Sigmoid colon (tissue), 3 donors: Measurements from ENCODE around the gene TMEM248.

ENCODE experiments used
- POLR2A ChIP-seq, 2 donors: fragments of 450-650 bp; IDR thresholded peaks; one replicate each; pipeline ENCODE4 v1.6.1; 2016; ENCODE audit warnings: antibody characterized with exemption in 2 of 2, mild to moderate bottlenecking in 2 of 2, moderate library complexity in 2 of 2
- TF ChIP-seq, protein P1 (sequence below), 4 experiments: fragments of 450-650 bp in 3 of 4; fragments of 200-600 bp in 1 of 4; IDR thresholded peaks; one replicate each; pipeline ENCODE4 v1.5.1; 2016 to 2019; ENCODE audit warnings: antibody characterized with exemption in 4 of 4, mild to moderate bottlenecking in 3 of 4, moderate library complexity in 2 of 4

DNA sequence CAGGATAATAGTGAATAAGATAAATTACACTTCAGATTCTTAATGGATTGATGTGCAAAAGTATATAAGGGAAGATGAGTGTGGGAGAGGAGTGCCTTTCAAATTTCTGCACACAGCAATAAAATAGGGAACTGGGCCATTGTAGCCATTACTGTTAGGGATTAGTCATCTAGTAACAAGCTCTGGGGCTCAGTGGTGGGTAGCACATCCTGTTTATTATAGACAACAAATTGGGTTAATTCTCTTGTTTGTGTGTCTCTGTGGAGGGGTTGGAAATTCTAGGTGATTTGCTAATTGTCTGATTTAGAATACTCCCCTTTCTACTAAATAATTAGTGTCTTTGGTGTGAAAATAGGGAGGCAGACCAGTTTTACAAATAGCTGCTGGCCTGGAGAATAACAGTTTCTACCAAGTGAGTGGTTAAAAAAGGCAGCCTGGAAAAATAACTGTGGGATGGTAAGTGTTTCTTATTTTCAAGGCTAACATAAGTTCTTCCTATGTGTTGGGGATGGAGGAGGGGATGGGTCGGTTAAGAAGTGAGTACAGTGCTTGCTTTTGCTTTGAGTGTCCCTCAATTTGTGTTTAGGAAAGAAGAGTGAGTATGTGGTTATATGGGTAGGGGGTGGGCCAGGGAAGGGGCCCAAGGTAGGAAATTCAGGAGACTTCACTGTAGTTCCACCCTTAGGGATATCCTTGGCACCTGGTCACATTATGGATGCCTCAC is 43.3 kb upstream of the TMEM248 start:
- TF ChIP-seq, protein P1, sequence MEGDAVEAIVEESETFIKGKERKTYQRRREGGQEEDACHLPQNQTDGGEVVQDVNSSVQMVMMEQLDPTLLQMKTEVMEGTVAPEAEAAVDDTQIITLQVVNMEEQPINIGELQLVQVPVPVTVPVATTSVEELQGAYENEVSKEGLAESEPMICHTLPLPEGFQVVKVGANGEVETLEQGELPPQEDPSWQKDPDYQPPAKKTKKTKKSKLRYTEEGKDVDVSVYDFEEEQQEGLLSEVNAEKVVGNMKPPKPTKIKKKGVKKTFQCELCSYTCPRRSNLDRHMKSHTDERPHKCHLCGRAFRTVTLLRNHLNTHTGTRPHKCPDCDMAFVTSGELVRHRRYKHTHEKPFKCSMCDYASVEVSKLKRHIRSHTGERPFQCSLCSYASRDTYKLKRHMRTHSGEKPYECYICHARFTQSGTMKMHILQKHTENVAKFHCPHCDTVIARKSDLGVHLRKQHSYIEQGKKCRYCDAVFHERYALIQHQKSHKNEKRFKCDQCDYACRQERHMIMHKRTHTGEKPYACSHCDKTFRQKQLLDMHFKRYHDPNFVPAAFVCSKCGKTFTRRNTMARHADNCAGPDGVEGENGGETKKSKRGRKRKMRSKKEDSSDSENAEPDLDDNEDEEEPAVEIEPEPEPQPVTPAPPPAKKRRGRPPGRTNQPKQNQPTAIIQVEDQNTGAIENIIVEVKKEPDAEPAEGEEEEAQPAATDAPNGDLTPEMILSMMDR (IDR thresholded peaks at IDR 0.05), result no peak
- TF ChIP-seq POLR2A (IDR thresholded peaks at IDR 0.05), result no peak
